Thymus (tissue), 11 donors: Measurements from ENCODE around the gene JAKMIP1. TPM values are rescaled to one million over a fixed set of nuclear protein-coding genes. Genes with fewer than 3 reads are reported as not detected.
"Not testable (repeated sequence)": the region's sequence is repeated elsewhere in the genome, so short reads cannot be mapped to it uniquely, and the experiment has no call there.

Experiments
- DNase-seq, 9 donors: peaks; one replicate each; pipeline ENCODE4 v3.0.0-alpha.2; 2013; ENCODE audit warnings: low spot score in 9 of 9, low read depth in 6 of 9, missing footprints in 1 of 9
- H3K27ac ChIP-seq, 2 donors: one replicate each; pipeline ENCODE4 v1.5.1; 2013; ENCODE audit warnings: control low read depth in 1 of 2, low read depth in 1 of 2, low read length in 1 of 2, mild to moderate bottlenecking in 1 of 2, moderate library complexity in 1 of 2
- H3K27me3 ChIP-seq, 2 donors: one replicate each; pipeline ENCODE4 v1.5.1; 2013; ENCODE audit warnings: low read length in 1 of 2; ENCODE audit not compliant: control insufficient read depth in 2 of 2, insufficient read depth in 1 of 2
- H3K36me3 ChIP-seq, 2 donors: one replicate each; pipeline ENCODE4 v1.5.1; 2013; ENCODE audit warnings: low read length in 1 of 2, mild to moderate bottlenecking in 1 of 2, moderate library complexity in 1 of 2; ENCODE audit not compliant: control insufficient read depth in 2 of 2, insufficient read depth in 2 of 2
- H3K4me1 ChIP-seq, 2 donors: one replicate each; pipeline ENCODE4 v1.5.1; 2013; ENCODE audit warnings: low read length in 2 of 2; ENCODE audit not compliant: control insufficient read depth in 2 of 2, insufficient read depth in 2 of 2
- H3K4me3 ChIP-seq, 2 donors: one replicate each; pipeline ENCODE4 v1.5.1; 2013; ENCODE audit warnings: low read length in 2 of 2, control low read depth in 1 of 2, mild to moderate bottlenecking in 1 of 2
- H3K9me3 ChIP-seq, 2 donors: one replicate each; pipeline ENCODE4 v1.5.1; 2013; ENCODE audit warnings: low read length in 1 of 2, mild to moderate bottlenecking in 1 of 2; ENCODE audit not compliant: control insufficient read depth in 2 of 2, insufficient read depth in 1 of 2
- WGBS: extraction: QIAGEN DNeasy Blood & Tissue Kit; methylation state at CpG from one replicate; pipeline ENCODE4 v1.1.7; 2013; 5-methylcytosine and 5-hydroxymethylcytosine counted together
- polyA plus RNA-seq: library from polyadenylated mRNA; stranded (reverse); fragments of 200-250 nt; gene quantifications from one replicate; pipeline ENCODE4 v1.2.3, GENCODE V29; 2013
- total RNA-seq: library from RNA; stranded (reverse); fragments of 120-200 nt; gene quantifications from one replicate; pipeline ENCODE4 v1.2.4, GENCODE V29; 2013
- donor health status: healthy.

JAKMIP1 gene
- total and polyA plus RNA-seq, 2 donors, result 0.19 to 1.5 TPM

- no peaks in the 10 kb centered on the region for H3K4me1 ChIP-seq
- H3K9me3 ChIP-seq, result no peaks in the 10 kb centered on the region
- H3K4me3 ChIP-seq, result no peak overlapping the region
- peaks cover 6 to 17% of the 10 kb centered on the region in 2 donors for H3K27me3 ChIP-seq
- no peak for DNase-seq
- WGBS, result 59% methylated on average over 5 of the region's 5 CpGs
- H3K36me3 ChIP-seq, result no peaks in the 10 kb centered on the region
- no peak overlapping the region for H3K27ac ChIP-seq
Measured at GRCh38 chr4:6012200-6012599, 188.1 kb downstream of the JAKMIP1 start.

- H3K27me3 ChIP-seq, result peaks cover 6 to 17% of the 10 kb centered on the region in 2 donors
- H3K4me1 ChIP-seq, result no peaks in the 10 kb centered on the region
- no peak overlapping the region for H3K27ac ChIP-seq
- under 1% methylated on average over 8 of the region's 8 CpGs for WGBS
- DNase-seq, result no peak
- H3K36me3 ChIP-seq, result no peaks in the 10 kb centered on the region
- H3K4me3 ChIP-seq, result no peak overlapping the region
- no peaks in the 10 kb centered on the region for H3K9me3 ChIP-seq
Measured at GRCh38 chr4:6011686-6012085, 188.7 kb downstream of the JAKMIP1 start.

GRCh38 chr4:6011271-6011671, 189.1 kb downstream of the JAKMIP1 start:
- Histone ChIP-seq H3K27ac (no peak overlapping the region), H3K27me3 (peaks cover 6 to 17% of the 10 kb centered on the region in 2 donors), H3K4me1 (no peaks in the 10 kb centered on the region), H3K9me3 (no peaks in the 10 kb centered on the region), H3K4me3 (no peak overlapping the region), H3K36me3 (no peaks in the 10 kb centered on the region)
- DNase-seq, result no peak
- WGBS, result 11% methylated on average over 12 of the region's 12 CpGs

GRCh38 chr4:6010789-6011188, 189.6 kb downstream of the JAKMIP1 start:
- H3K4me3 ChIP-seq, result no peak overlapping the region
- no peaks in the 10 kb centered on the region for H3K4me1 ChIP-seq
- peaks cover 6 to 17% of the 10 kb centered on the region in 2 donors for H3K27me3 ChIP-seq
- H3K27ac ChIP-seq, result no peak overlapping the region
- H3K36me3 ChIP-seq, result no peaks in the 10 kb centered on the region
- DNase-seq, result no peak
- no peaks in the 10 kb centered on the region for H3K9me3 ChIP-seq
- 93% methylated on average over 3 of the region's 3 CpGs for WGBS

GRCh38 chr4:6009452-6009851, 190.9 kb downstream of the JAKMIP1 start:
- WGBS, result 88% methylated on average over 8 of the region's 8 CpGs
- no peak for DNase-seq
- Histone ChIP-seq H3K4me3 (no peak overlapping the region), H3K27ac (no peak overlapping the region), H3K36me3 (no peaks in the 10 kb centered on the region), H3K9me3 (peaks cover 0 to 7% of the 10 kb centered on the region in 2 donors), H3K27me3 (peaks cover 6 to 17% of the 10 kb centered on the region in 2 donors), H3K4me1 (no peaks in the 10 kb centered on the region)

- H3K4me1 ChIP-seq, result no peaks in the 10 kb centered on the region
- 94% methylated on average over 19 of the region's 19 CpGs for WGBS
- no peak for DNase-seq
- H3K9me3 ChIP-seq, result peaks cover 0 to 7% of the 10 kb centered on the region in 2 donors
- H3K27me3 ChIP-seq, result peaks cover 6 to 17% of the 10 kb centered on the region in 2 donors
- no peaks in the 10 kb centered on the region for H3K36me3 ChIP-seq
- H3K4me3 ChIP-seq, result no peak overlapping the region
- H3K27ac ChIP-seq, result no peak overlapping the region
Measured at GRCh38 chr4:6008766-6009385, 191.5 kb downstream of the JAKMIP1 start.

GRCh38 chr4:6008092-6008551, 192.2 kb downstream of the JAKMIP1 start:
- 39% methylated on average over 54 of the region's 54 CpGs for WGBS
- no peak for DNase-seq
- peaks cover 6 to 17% of the 10 kb centered on the region in 2 donors for H3K27me3 ChIP-seq
- H3K9me3 ChIP-seq, result peaks cover 0 to 7% of the 10 kb centered on the region in 2 donors
- no peaks in the 10 kb centered on the region for H3K4me1 ChIP-seq
- no peak overlapping the region for H3K4me3 ChIP-seq
- H3K27ac ChIP-seq, result no peak overlapping the region
- H3K36me3 ChIP-seq, result no peaks in the 10 kb centered on the region

- WGBS, result 92% methylated on average over 4 of the region's 4 CpGs
- peaks cover 6 to 17% of the 10 kb centered on the region in 2 donors for H3K27me3 ChIP-seq
- H3K4me1 ChIP-seq, result no peaks in the 10 kb centered on the region
- H3K36me3 ChIP-seq, result no peaks in the 10 kb centered on the region
- H3K9me3 ChIP-seq, result peaks cover 0 to 7% of the 10 kb centered on the region in 2 donors
- no peak overlapping the region for H3K4me3 ChIP-seq
- DNase-seq, result no peak
- H3K27ac ChIP-seq, result no peak overlapping the region
Measured at GRCh38 chr4:6005175-6005574, 195.2 kb downstream of the JAKMIP1 start.

- H3K27ac ChIP-seq, H3K27me3 ChIP-seq, H3K4me3 ChIP-seq, H3K36me3 ChIP-seq, H3K4me1 ChIP-seq, H3K9me3 ChIP-seq, DNase-seq: not testable (repeated sequence)
- WGBS, result 92% methylated on average over 1 of the region's 1 CpG
Measured at GRCh38 chr4:6003485-6003884, 196.9 kb downstream of the JAKMIP1 start.
